HG02973 (cell line): ENCODE data around the gene ELAVL2.

ENCODE experiments used
- ATAC-seq: cut with Tn5 transposase; IDR thresholded peaks from one replicate; pipeline ENCODE4 v1.9.1; 2021; ENCODE audit warnings: moderate library complexity; ENCODE audit not compliant: unreplicated experiment

ELAVL2 gene

GRCh38 chr9:23826120-23826629, at the start of gene ELAVL2:
Gene ELAVL2 (minus strand): TSS chr9:23826240. CDS start chr9:23762234, 64,006 bp downstream.
- no peak for ATAC-seq

DNA sequence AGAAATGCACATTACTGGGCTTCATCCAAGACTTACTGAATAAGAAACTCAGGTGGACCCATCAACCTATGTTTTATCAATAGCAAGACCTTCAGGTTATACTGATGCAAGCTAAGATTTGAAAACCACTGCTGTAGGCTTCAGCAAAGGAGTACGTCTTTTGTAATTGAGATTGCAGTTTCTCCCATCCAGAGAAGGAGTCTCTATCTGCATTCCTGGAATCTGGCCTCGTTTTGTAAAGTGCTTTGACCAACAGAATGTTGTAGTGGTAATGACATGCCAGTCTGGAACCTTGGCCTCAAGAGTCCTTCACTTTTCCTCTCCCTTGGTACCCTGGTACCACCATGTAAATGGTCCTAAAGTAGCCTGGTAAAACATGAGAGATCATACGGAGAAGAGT, 32.2 kb upstream of the ELAVL2 start:
- no peak for ATAC-seq

DNA sequence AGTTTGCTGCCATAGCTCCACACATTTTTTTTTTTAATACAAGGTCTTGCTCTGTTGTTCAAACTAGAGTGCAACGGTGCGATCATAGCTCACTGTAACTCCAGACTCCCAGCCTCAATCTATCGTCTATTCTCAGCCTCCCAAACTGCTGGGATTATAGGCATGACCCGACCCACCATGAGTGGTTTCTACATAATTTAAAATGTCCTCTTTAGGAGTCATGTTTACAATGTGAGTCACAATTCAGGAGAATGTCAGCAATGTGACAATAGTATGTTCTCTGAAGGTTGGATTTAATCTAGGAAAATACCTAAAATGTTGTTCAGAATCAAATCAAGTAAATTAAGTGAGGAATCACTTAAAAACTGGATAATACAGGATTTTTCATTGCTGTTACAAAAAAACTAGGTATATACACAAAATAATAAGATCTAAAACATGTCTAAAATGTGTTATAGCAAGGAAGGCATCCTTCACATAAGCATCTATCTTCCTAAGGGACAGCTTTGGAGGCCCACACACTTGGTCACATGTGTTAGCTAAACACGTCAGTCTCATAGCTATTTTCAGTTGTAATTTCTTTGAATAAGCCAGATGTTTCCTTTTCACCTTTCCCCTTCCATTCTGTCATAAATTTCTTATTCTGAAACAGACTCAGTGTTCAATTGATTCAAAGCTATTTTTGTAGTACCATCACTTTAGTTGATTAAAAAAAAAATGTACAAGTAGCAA, 30.0 kb upstream of the ELAVL2 start:
- ATAC-seq = no peak

GRCh38 chr9:23850690-23851629, 24.9 kb upstream of the ELAVL2 start:
- ATAC-seq = no peak

DNA sequence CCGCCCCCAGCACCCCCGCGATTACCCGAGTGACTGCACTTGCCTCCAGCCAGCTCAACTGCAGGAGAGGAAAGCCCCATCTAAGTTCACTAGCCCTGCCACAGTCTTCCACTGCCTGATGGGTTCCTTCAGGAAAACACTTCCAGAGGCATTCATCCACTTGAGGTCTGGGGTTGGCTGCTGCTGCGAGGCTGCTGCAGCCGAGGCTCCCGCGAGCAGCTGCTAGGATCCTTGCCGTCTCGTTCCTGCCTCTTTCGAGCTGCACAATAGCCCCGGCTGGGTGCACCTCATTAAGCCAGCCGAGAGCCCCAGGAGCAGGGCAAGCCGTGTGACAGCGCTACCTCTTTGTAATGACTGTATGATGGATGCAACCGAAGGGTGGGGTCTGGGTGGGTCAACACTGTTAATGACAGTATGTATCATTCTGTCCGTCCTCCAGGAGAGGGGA, 24.2 kb upstream of the ELAVL2 start:
- ATAC-seq = no peak

GRCh38 chr9:23849379-23850035, 23.5 kb upstream of the ELAVL2 start:
- no peak for ATAC-seq

GRCh38 chr9:23842565-23843129, 16.6 kb upstream of the ELAVL2 start:
- no peak for ATAC-seq

- ATAC-seq = no peak
These were observed 15.3 kb upstream of the ELAVL2 start for GRCh38 chr9:23841304-23841703.

DNA sequence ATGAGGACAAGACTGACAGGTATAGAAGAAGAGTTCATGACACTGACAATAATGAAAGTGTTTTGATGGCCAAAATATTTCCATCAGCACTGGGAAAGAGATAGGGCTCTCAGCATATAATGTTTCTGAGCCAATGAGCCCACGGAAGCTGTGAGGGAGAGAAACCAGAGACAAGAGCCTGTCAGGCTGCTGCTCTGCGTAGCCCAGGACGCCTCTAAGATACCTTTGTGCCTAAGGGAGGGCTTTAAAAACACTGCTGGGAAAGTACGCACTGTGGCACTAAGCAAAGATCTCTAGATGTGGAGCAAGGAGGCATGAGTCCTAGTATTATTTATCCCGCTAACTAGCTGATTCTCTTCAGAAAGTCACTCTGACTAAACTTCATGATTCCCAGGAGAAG, 11.0 kb upstream of the ELAVL2 start:
- ATAC-seq = no peak

DNA sequence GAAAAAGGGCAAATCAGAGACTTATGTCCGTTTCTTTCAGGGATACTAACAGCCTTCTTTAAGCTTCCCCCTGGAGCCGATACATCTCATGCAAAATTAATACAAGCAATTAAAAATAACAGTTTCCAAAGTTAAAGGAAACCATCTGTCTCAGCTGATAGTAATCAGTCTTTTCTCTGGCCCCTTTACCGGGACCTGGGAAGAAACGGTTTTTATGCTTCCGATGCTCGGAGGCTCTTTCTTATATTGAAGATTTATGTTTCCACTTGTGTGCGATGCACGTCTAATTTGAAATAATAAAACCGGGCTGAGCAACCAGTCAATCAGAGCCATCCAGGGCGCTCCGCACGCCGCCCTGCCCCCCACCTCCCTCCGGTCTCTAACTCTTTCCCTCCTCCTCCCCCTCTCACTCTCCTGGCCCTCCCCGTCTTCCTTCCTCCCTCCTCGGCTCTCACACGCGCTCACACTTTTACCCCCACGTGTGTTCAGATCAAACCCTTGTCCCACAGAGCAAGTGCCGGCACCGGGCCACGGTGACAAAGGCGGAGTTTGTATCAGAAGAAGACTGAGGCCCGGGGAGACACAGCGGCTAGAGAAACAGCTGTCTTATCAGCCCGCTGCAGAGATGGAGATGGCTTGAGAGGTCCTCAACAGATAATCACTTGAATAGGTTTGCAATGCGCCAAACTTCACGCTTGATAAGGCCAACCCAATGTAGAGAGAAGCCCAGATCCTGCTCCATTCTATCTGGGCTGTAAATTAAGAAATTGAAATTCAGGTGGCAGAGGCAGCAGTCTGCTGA, 5.1 kb upstream of the ELAVL2 start:
- no peak for ATAC-seq

DNA sequence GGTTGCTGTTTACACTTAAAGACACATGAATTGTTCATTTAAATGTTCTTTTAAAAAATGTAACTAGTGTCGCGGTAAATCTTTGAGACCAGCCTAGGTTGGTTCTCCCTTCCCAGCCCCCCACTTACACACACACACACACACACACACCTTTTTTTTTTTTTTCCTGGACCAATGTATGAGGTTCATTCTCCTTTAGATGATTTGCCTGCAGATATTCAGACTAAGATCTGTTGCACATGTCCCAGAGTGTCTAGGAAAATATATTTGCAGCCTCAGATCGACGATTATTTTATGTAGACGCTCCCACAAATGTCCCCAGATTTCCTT, 4.4 kb upstream of the ELAVL2 start:
- no peak for ATAC-seq

GRCh38 chr9:23829580-23830475, 3.8 kb upstream of the ELAVL2 start:
- ATAC-seq = no peak

- no peak for ATAC-seq
These were observed 340 bp downstream of the ELAVL2 start for GRCh38 chr9:23825700-23826099.

- ATAC-seq = no peak
These were observed 1.0 kb downstream of the ELAVL2 start for GRCh38 chr9:23824830-23825591.

DNA sequence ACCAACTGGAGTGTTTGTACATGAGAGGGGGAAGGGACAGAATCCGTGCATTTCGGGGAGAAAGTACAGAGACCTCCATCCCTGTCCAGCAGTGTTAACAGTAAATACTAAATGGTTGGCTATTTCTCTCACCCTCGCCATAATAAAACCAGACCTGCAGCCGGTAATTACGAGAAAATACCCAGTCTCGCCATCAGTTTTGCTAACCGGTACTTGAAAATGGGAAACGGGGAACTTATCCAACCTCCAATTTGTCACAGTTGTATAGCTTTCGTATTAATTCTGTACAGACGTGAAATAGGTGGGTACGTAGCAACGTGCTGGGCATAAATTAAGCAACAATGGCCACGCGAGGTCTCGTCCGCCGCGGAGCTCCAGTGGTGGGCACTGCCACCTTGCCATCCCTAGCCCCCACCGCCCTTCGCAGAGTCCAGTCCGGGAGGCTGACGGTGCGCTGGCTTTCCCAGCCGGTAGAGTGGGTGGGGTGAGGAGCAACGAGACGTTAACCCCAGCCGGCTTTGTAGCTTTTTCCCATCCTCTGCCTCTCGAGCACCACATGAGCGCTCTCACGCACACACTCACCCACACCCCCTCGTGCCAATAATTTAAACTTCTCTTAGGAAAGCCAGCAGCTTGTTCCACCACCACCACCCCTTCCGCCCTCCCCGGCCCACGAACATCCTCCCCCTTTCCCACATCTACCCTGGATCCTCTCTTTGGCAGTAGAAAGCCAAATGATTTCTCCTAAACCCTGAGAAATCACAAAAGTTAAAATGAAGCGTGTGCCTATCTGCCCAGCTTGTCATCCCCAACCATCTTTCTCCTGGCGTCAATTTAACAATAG, 1.8 kb downstream of the ELAVL2 start:
- no peak for ATAC-seq

DNA sequence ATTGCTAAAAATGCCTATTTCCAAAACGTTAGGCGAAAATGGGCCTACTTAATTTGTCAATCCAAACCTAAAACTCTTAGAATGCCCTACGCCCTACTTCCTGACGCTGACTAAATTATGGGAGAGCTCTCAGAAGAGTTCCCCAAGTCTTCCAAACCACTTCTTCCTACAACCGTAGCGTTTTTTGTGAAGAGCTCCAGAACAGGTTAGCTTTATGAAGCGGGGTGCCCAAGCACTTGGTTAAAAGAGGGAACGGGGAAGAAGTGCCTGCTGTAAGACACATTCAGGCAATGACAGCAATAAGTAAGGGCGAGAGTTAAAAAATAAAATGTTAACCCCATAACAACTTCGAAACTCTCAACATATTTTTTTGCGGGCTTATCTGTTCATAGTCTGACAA, 2.8 kb downstream of the ELAVL2 start:
- ATAC-seq = no peak
